GM19397 (cell line): ENCODE data around the gene KRTAP4-11.
"Not testable (repeated sequence)": the region's sequence is repeated elsewhere in the genome, so short reads cannot be mapped to it uniquely, and the experiment has no call there.

ENCODE experiments used
- ATAC-seq: cut with Tn5 transposase; IDR thresholded peaks from one replicate; pipeline ENCODE4 v1.9.1; 2021; ENCODE audit warnings: mild to moderate bottlenecking, moderate library complexity; ENCODE audit not compliant: unreplicated experiment

KRTAP4-11 gene

GRCh38 chr17:41125064-41125463, 6.9 kb upstream of the KRTAP4-11 start:
- no peak for ATAC-seq

DNA sequence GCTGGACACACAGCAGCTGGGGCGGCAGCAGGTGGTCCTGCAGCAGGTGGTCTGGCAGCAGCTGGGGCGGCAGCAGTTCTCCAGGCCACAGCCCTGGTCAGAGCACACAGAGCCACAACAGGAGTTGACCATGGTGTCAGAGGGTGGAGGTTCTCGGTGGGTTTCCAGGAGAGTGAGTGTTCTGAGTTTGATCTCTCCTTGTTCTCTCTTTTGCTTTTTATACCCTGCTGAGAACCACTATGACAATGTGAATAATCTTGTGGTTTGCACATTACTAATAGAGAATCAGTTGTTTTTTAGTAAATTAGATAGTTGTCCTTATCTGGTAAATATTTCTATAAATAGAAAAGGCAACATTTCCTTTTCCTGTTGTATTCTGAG, 5.8 kb upstream of the KRTAP4-11 start, which contains the start of gene KRTAP4-12:
TSS of gene KRTAP4-12 (minus strand) at position 192 of the 381 bp plus-strand sequence. CDS start at position 132, 60 bp downstream.
- not testable (repeated sequence) for ATAC-seq

GRCh38 chr17:41123292-41123990, 5.3 kb upstream of the KRTAP4-11 start:
- ATAC-seq = not testable (repeated sequence)

DNA sequence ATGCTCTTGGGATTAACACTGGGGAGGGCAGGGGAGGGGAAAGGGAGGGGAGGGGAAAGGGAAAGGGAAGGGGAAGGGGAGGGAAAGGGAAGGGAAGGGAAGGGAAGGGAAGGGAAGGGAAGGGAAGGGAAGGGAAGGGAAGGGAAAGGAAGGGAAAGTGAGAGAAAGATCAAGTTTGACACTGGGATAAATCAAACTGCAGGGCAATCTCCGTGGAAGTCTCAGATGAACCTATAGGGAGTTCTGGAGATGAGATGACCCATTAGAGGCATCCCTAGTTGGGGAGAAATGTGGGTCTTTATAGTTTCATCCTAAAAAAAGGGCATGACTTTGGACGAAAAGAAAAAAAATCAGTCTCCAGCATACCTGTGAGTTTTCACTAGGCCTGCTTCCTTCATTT, 3.6 kb upstream of the KRTAP4-11 start:
- ATAC-seq = no peak

GRCh38 chr17:41119696-41120690, 1.8 kb upstream of the KRTAP4-11 start:
- not testable (repeated sequence) for ATAC-seq

GRCh38 chr17:41118721-41119120, 548 bp upstream of the KRTAP4-11 start:
- no peak for ATAC-seq

GRCh38 chr17:41116297-41116696, 1.9 kb downstream of the KRTAP4-11 start:
- ATAC-seq = no peak

DNA sequence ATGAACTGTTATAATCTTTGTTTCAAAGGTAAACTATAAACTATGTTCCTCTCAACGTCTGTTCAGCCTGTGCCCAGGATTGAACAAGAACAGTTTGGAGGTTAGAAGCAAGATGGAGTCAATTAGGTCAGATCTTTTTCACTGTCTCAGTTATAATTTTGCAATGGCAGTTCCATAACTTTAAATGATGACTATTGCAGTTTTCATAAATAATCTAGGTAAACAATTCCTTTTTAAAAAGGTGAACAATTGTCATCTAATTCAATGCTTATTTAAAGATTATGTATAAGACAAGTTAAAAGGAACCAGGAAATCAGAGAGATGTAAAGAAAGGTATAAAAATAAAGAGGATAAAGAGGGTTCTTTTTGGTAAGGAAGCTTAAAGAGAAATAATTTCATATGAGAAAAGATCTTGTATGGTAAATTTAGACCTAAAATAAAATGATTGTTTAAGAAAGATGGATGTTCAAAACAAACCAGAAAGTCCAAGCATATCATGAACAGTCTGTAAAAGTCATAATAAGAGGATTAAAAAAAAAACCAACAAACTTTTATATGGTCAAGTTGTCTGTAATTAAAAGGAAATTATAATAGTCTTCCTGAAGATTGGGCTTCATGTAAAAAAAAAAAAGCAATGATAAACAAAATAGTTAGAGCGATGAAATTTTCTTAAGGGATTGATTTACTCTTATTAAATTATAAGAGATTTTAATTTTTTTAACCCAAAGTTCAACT, 6.9 kb downstream of the KRTAP4-11 start:
- ATAC-seq = no peak

- not testable (repeated sequence) for ATAC-seq
Measured at GRCh38 chr17:41108728-41109386, 9.3 kb downstream of the KRTAP4-11 start.

DNA sequence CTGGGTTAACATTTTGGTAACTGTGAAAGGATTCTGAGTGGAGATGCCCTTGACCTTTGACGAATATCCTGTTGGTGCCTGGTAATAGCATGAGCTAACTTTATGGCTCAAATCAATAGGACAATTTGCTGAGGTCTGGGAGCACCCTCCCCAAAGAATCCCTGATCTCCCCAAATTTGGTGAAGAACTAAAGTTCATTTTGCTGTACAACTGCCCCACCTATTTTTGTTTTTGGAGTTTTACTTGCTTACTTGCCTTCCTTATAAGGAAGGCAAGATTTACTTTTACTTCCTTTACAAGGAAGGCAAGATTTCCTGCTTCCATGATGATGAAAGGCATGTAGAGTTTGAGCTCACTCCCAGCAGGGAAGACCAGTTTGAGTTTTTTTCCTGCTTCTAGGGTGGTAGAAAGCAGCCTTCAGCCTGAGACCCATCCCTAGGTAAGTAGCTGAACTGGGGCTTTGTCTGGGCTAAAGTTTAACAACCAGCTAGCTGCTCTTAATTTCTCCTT, 10.2 kb downstream of the KRTAP4-11 start:
- ATAC-seq = no peak

DNA sequence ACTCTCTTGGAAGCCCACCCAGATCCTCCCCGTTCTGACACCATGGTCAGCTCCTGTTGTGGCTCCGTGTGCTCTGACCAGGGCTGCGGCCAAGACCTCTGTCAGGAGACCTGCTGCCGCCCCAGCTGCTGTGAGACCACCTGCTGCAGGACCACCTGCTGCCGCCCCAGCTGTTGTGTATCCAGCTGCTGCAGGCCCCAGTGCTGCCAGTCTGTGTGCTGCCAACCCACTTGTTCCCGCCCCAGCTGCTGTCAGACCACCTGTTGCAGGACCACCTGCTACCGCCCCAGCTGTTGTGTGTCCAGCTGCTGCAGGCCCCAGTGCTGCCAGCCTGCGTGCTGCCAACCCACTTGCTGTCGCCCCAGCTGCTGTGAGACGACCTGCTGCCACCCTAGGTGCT, 12.8 kb downstream of the KRTAP4-11 start, which contains the start of gene KRTAP4-9:
TSS of gene KRTAP4-9 (plus strand) at position 43 of the 400 bp plus-strand sequence. CDS start at position 43, 0 bp downstream.
- ATAC-seq = not testable (repeated sequence)

DNA sequence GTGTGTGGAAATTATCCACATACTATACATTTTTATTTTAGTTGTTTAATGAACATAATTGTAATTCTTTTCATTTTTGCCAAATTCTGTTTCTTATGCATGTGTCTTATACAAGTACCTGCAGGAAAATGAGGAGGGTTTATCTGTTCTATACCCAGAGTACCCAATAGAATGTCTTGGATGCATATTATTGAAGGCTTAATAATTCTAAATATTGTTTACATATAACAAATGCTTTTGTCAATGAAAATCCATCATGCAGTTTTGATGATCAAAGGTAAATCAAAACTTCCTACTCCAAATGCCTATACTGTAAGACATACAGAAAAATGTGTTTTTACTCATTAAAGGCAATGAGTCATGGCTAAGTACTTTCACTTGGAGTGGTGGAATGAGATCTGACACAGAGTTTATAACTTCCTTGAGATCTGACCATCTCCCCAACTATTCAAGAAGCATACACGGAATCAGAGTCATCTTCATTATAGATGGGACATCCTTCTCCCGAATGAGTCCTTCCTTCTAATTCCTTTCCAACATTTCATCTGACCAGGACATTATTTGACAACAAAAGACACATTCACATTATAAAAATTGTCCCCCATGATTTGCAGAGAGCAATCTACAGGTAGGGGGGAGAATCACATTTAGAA, 13.7 kb downstream of the KRTAP4-11 start:
- ATAC-seq = not testable (repeated sequence)

DNA sequence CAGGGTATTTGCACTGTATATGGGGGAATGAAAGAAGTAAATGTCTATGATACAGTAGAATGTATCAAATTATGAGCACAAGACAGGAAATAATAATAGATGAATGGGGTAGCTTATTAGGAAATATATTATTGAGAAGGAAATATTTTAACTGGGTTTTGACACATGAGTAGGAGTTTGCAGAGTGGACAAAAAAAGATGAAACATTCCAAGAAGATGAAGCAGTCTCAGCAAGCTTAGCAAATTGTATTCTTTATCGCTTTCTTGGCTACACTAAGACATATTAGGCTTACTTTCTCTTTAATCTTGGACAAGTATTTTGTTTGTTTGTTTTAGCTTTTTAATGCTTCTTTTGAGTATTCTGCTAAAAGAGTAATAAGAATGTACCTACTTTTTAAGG, 14.3 kb downstream of the KRTAP4-11 start:
- no peak for ATAC-seq

GRCh38 chr17:41101586-41102259, 16.4 kb downstream of the KRTAP4-11 start, which contains the start of gene KRTAP4-16:
Gene KRTAP4-16 (minus strand): TSS chr17:41102209. CDS start chr17:41102209, 0 bp downstream.
- no peak for ATAC-seq

GRCh38 chr17:41099682-41100480, 18.3 kb downstream of the KRTAP4-11 start:
- not testable (repeated sequence) for ATAC-seq

DNA sequence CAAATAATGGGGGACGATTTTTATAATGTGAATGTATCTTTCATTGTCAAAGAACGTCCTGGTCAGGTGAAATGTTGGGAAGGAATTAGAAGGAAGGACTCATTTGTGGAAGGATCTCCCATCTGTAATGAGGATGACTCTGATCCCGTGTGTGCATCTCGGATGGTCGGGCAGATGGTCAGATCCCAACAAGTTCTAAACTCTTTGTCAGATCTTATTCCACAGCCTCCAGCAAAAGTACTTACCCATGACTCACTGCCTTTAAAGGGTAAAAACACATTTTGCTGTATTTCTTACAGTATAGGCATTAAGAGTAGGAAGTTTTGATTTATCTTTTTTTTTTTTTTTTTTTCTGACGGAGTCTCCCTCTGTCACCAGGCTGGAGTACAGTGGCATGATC, 19.7 kb downstream of the KRTAP4-11 start:
- no peak for ATAC-seq

DNA sequence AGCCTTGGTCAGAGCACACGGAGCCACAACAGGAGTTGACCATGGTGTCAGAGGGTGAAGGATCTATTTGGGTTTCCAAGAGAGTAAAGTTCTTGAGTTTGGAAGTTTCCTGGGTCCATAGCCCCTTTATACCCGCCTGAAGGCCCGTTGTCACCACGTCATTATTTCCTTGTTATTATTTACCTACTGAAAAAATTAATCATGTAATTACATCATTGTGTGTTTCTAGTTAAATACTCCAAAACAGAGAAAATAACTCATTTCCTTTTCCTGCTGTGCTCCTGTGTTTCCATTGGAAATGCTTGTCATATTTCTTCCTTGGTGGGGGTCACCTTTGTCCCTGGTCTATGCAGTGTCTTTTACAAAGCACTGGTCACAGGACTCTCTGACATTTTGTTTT, 20.1 kb downstream of the KRTAP4-11 start, which contains the start of gene KRTAP4-8:
TSS of gene KRTAP4-8 (minus strand) at position 101 of the 400 bp plus-strand sequence. CDS start at position 43, 58 bp downstream.
- ATAC-seq = no peak

DNA sequence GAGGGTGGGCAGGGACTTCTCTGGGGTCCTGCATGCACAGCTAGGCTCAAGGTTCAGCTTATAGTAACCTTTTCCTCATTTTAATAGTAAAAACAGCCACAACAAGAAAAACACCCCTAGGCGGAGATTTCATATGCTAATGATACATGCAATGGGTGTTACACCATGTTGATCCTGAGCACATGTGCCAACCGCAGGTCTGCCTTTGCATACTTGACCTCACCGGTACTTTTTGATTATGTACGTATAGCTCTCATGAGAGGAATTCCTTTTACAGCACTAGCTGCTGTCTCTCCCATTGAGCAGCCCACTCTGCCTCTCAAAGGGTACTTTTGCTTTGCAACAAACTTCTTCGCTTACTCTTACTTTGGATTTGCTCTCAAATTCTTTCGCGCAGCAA, 22.1 kb downstream of the KRTAP4-11 start:
- ATAC-seq = no peak
